Esophagus squamous epithelium (tissue), 5 donors: Measurements from ENCODE around the gene RFX2. TPM values are rescaled to one million over a fixed set of nuclear protein-coding genes. Genes with fewer than 3 reads are reported as not detected.

Source experiments
- DNase-seq: peaks from one replicate; lab custom pipeline; 2025; lab: John Stamatoyannopoulos, UW
- H3K27ac ChIP-seq, 4 donors: fragments of 200-600 bp; sonication (generic); one replicate each; pipeline ENCODE4 v1.5.1; 2016 to 2019; ENCODE audit warnings: mild to moderate bottlenecking in 1 of 4
- H3K27me3 ChIP-seq, 4 donors: fragments of 200-600 bp; sonication (generic); 1 replicate in 3 of 4; 2 replicates in 1 of 4; pipeline versions ENCODE4 v1.5.1 to v1.6.0; 2017 to 2021; ENCODE audit warnings: antibody characterized with exemption in 1 of 4
- H3K36me3 ChIP-seq, 3 donors: fragments of 200-600 bp; sonication (generic); one replicate each; pipeline ENCODE4 v1.5.1; 2016 to 2019
- H3K4me1 ChIP-seq, 3 donors: fragments of 200-600 bp; sonication (generic); one replicate each; pipeline ENCODE4 v1.5.1; 2017 to 2019
- H3K4me3 ChIP-seq, 4 donors: fragments of 200-600 bp; sonication (generic); 1 replicate in 3 of 4; 2 replicates in 1 of 4; pipeline ENCODE4 v1.5.1; 2016 to 2019; ENCODE audit warnings: mild to moderate bottlenecking in 2 of 4, moderate library complexity in 1 of 4
- H3K9me3 ChIP-seq, 3 donors: fragments of 200-600 bp; sonication (generic); one replicate each; pipeline ENCODE4 v1.5.1; 2016 to 2019
- POLR2A ChIP-seq, 4 donors: fragments of 450-650 bp; IDR thresholded peaks; one replicate each; pipeline ENCODE4 v1.6.1; 2017; ENCODE audit warnings: antibody characterized with exemption in 4 of 4, mild to moderate bottlenecking in 4 of 4, moderate library complexity in 3 of 4
- WGBS, 2 donors: methylation state at CpG; one replicate each; pipeline ENCODE4 v1.1.5; 2018; 5-methylcytosine and 5-hydroxymethylcytosine counted together
- intact Hi-C: fragments of 100-400 bp; cut with DNase I; formaldehyde crosslinking; loops from one replicate; pipeline ENCODE4 v1.15.0; 2022
- total RNA-seq, 4 donors: library from RNA; depleted of rRNA; stranded (reverse); fragments of >200 nt; gene quantifications; one replicate each; pipeline ENCODE4 v1.1.0, GENCODE V29; 2016
- TF ChIP-seq, protein P1 (sequence below), 6 experiments: fragments of 450-650 bp in 4 of 6; fragments of 200-600 bp in 2 of 6; sonication (generic) in 2 of 6; IDR thresholded peaks; one replicate each; pipeline ENCODE4 v1.5.1; 2016 to 2019; ENCODE audit warnings: antibody characterized with exemption in 6 of 6, mild to moderate bottlenecking in 4 of 6, moderate library complexity in 4 of 6
- donor health status: DM: yes; HTN: yes; CAD: no.

RFX2 gene
- total RNA-seq, 4 donors from 2014 or later = 5.2 to 21.4 (median 7.7) TPM

DNA sequence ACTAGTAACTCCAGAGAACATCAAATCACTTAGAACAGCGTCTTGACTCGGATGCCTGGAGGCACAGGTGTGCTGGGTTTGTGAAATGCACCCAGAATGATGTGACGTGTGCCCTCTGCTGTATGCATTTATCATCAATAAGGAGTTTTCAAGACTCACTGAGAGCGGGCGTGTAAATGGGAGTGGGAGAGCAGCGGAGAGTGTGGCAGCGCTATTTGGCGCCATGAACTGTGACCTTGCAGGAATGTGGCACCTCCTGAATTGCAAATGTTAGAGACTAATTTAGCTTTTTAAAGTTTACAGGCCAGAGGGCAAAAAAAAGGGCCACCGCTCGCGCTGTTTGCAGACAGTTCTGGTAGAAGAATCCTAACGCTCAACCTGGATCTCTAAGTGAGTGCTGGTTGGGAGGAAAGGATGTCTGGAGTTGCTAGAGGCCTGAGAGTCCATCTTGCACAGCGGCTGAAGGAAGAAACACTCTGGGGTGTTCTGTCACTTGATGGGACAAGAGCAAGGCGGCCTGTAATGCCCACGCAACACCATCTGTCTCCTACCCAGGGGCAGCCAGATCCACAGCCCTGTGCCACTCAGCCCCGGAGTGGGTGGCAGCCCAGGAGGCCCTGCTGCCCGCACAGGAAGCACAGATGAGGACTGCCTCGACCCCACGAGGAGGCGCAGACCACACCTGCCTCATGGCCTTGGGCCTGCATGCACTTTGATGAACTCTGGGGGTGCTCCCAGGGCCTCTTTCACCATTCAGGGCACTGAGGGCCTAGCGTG is 152.0 kb downstream of the RFX2 start:
- H3K9me3 ChIP-seq = no peaks in the 10 kb centered on the region
- H3K4me1 ChIP-seq = peaks cover 48 to 90% (median 57%) of the 10 kb centered on the region in 3 donors
- no peak for DNase-seq
- 82 to 88% methylated on average over 13 to 18 of the region's 21 CpGs for whole genome bisulfite sequencing, 2 donors
- TF ChIP-seq, protein P1, sequence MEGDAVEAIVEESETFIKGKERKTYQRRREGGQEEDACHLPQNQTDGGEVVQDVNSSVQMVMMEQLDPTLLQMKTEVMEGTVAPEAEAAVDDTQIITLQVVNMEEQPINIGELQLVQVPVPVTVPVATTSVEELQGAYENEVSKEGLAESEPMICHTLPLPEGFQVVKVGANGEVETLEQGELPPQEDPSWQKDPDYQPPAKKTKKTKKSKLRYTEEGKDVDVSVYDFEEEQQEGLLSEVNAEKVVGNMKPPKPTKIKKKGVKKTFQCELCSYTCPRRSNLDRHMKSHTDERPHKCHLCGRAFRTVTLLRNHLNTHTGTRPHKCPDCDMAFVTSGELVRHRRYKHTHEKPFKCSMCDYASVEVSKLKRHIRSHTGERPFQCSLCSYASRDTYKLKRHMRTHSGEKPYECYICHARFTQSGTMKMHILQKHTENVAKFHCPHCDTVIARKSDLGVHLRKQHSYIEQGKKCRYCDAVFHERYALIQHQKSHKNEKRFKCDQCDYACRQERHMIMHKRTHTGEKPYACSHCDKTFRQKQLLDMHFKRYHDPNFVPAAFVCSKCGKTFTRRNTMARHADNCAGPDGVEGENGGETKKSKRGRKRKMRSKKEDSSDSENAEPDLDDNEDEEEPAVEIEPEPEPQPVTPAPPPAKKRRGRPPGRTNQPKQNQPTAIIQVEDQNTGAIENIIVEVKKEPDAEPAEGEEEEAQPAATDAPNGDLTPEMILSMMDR (IDR thresholded peaks at IDR 0.05) = no peak
- no peak for TF ChIP-seq POLR2A (IDR thresholded peaks at IDR 0.05)
- intact Hi-C loops = no loop called here
- no peaks in the 10 kb centered on the region for H3K27me3 ChIP-seq
- peaks cover 0 to 9% (median 6%) of the 10 kb centered on the region in 3 donors for H3K36me3 ChIP-seq
- H3K4me3 ChIP-seq = no peak overlapping the region
- H3K27ac ChIP-seq = peak overlapping the region in 2 of 4 donors; percentile 10 to 27

DNA sequence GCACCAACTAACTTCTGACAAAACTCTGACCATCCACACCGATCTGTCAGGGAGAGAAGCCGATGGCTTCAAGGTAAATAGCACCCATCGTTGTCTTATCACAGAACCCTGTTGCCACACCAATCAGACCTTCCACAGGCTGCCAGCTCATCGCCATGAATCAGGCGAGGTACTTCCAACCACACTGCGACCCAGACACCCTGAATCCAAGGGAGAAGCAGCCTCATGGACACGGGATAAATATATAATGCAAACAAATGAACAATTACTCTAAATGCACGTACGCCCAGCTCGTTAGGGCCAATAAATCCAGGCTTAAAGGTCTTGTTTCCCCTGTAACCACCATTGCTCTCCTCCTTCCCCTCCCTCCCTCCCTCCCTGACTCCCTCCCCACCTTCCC is 153.1 kb downstream of the RFX2 start:
- H3K27ac ChIP-seq = no peak overlapping the region
- TF ChIP-seq, protein P1 (IDR thresholded peaks at IDR 0.05) = no peak
- TF ChIP-seq POLR2A (IDR thresholded peaks at IDR 0.05) = no peak
- H3K4me3 ChIP-seq = no peak overlapping the region
- no peak for DNase-seq
- H3K27me3 ChIP-seq = no peaks in the 10 kb centered on the region
- H3K9me3 ChIP-seq = no peaks in the 10 kb centered on the region
- H3K36me3 ChIP-seq = peaks cover 0 to 9% (median 6%) of the 10 kb centered on the region in 3 donors
- intact Hi-C loops = no loop called here
- peaks cover 51 to 90% (median 57%) of the 10 kb centered on the region in 3 donors for H3K4me1 ChIP-seq
- 78% methylated on average over 10 of the region's 10 CpGs for WGBS, 2 donors

DNA sequence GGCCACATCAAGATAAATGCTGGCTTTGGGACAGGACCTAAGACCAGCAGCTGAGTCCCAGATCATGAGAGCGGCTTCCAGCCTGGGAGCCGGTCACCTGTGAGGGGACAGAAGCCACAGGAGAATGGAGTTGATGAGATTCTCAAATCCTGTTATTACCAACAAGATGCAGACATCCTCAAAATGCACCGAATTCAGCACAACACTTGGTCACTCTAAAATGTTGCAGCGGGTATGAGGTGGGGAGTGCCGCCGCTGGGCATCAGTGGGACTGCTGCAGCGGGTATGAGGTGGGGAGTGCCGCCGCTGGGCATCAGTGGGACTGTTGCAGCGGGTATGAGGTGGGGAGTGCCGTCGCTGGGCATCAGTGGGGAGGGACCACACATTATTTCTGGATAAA is 153.6 kb downstream of the RFX2 start:
- no peak for TF ChIP-seq POLR2A (IDR thresholded peaks at IDR 0.05)
- TF ChIP-seq, protein P1 (IDR thresholded peaks at IDR 0.05) = no peak
- Histone ChIP-seq H3K4me3 (no peak overlapping the region), H3K27ac (no peak overlapping the region), H3K27me3 (no peaks in the 10 kb centered on the region), H3K36me3 (peaks cover 0 to 9% (median 6%) of the 10 kb centered on the region in 3 donors), H3K4me1 (peaks cover 51 to 90% (median 57%) of the 10 kb centered on the region in 3 donors), H3K9me3 (no peaks in the 10 kb centered on the region)
- intact Hi-C loops = no loop called here
- 86 to 89% methylated on average over 12 of the region's 12 CpGs for WGBS, 2 donors
- no peak for DNase-seq

DNA sequence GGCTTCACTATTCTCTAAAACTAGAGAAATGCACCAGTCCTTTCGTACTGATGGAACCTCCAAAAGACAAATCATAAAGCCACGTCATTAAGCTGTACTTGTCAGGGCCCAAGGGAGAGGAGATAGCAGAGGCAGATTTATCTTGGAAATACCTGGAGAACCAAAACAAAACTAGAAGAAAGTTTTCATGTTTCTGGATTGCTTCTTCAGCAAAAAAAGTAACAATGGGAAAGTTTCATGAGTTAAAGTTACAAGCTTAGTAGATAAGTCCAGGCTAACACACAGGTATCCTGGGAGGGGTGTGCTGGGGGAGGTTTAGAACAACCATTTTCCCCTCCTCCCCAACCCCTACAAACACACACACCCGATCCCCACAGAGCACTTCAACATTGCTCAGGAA is 154.0 kb downstream of the RFX2 start:
- 69 to 74% methylated on average over 3 of the region's 3 CpGs for WGBS, 2 donors
- Histone ChIP-seq H3K4me1 (peaks cover 53 to 90% (median 57%) of the 10 kb centered on the region in 3 donors), H3K36me3 (peaks cover 0 to 9% (median 6%) of the 10 kb centered on the region in 3 donors), H3K27me3 (no peaks in the 10 kb centered on the region), H3K9me3 (no peaks in the 10 kb centered on the region), H3K27ac (no peak overlapping the region), H3K4me3 (no peak overlapping the region)
- no peak for DNase-seq
- TF ChIP-seq, protein P1 (IDR thresholded peaks at IDR 0.05) = no peak
- no peak for TF ChIP-seq POLR2A (IDR thresholded peaks at IDR 0.05)
- intact Hi-C loops = no loop called here

DNA sequence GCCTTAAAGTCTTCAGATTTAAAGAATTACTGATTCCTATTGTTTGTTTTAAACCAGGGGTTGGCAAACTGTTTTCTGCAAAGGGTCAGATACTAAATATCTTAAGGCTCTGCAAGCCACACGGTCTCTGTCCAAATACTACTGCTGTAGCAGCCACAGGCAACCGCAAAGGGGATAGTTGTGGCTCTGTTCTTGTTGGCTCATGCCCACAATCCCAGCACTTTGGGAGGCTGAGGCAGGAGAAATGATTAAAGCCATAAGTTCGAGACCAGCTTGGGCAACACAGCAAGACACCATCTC is 154.7 kb downstream of the RFX2 start:
- peaks cover 51 to 90% (median 57%) of the 10 kb centered on the region in 3 donors for H3K4me1 ChIP-seq
- no peak for DNase-seq
- no peak for TF ChIP-seq POLR2A (IDR thresholded peaks at IDR 0.05)
- TF ChIP-seq, protein P1 (IDR thresholded peaks at IDR 0.05) = no peak
- H3K9me3 ChIP-seq = no peaks in the 10 kb centered on the region
- no peaks in the 10 kb centered on the region for H3K27me3 ChIP-seq
- intact Hi-C loops = no loop called here
- 66 to 73% methylated on average over 3 of the region's 3 CpGs for WGBS, 2 donors
- no peak overlapping the region for H3K4me3 ChIP-seq
- H3K27ac ChIP-seq = peak overlapping the region in 1 of 4 donors; percentile 43
- peaks cover 0 to 9% (median 6%) of the 10 kb centered on the region in 3 donors for H3K36me3 ChIP-seq
